GM12878 (cell line): Measurements from ENCODE around the gene UBE2E2. TPM values are rescaled to one million over a fixed set of nuclear protein-coding genes. Genes with fewer than 3 reads are reported as not detected.

Experiments
- ATAC-seq: fragments of 200-7000 bp; cut with Tn5 transposase; 3 replicates; pipeline ENCODE4 v1.9.1; 2020; ENCODE audit warnings: mild to moderate bottlenecking, moderate library complexity
- BruUV-seq: library from RNA; stranded (reverse); fragments of 400-500 nt; replicated peaks from 2 replicates; lab custom pipeline; 2021; lab: Mats Ljungman, UMichigan
- CTCF ChIA-PET: fragments of 300-600 bp; sonication (Branson Sonifier 250); formaldehyde crosslinking; extraction: SDS; loops from one replicate; lab custom pipeline; 2021; ENCODE audit warnings: inconsistent platforms; lab: Yijun Ruan, JAX
- POLR2A ChIA-PET: fragments of 350-600 bp; formaldehyde crosslinking; extraction: SDS; loops from one replicate; lab custom pipeline; 2021; ENCODE audit warnings: inconsistent platforms; lab: Charles Lee
- RAD21 ChIA-PET: fragments of 300-600 bp; sonication (Branson Sonifier 250); formaldehyde crosslinking; loops from one replicate; lab custom pipeline; 2023; ENCODE audit warnings: antibody characterized with exemption; ENCODE audit not compliant: unreplicated experiment; lab: Charles Lee
- SMC1A ChIA-PET: fragments of 300-600 bp; sonication (Branson Sonifier 250); formaldehyde crosslinking; loops from one replicate; lab custom pipeline; 2023; ENCODE audit not compliant: unreplicated experiment, uncharacterized antibody; lab: Charles Lee
- DNase-seq: peaks from one replicate; pipeline ENCODE4 v3.0.0-alpha.2; 2011; ENCODE audit warnings: low read depth, low spot score
- FAIRE-seq: peaks from 3 replicates; lab custom pipeline; 2011; peaks lifted over from hg19 to GRCh38; lab: Jason Lieb, UNC
- H2AFZ ChIP-seq: 2 replicates; pipeline ENCODE4 v1.6.0; 2011; ENCODE audit warnings: low read depth, low read length, control low read depth; ENCODE audit not compliant: control insufficient read depth
- H3K27ac ChIP-seq: 2 replicates; pipeline ENCODE4 v1.5.1; 2011; ENCODE audit warnings: control low read depth; ENCODE audit not compliant: control insufficient read depth, insufficient read depth
- H3K27me3 ChIP-seq, 2 experiments: replicated peaks in 1 of 2; 2 replicates each; pipeline versions ENCODE4 v1.6.0 to v1.6.1; 2011; ENCODE audit warnings: low read length in 1 of 2; ENCODE audit not compliant: control insufficient read depth in 2 of 2, insufficient read depth in 2 of 2
- H3K36me3 ChIP-seq, 2 experiments: 2 replicates each; pipeline ENCODE4 v1.5.1; 2011; ENCODE audit warnings: low read length in 1 of 2; ENCODE audit not compliant: control insufficient read depth in 2 of 2, insufficient read depth in 2 of 2
- H3K4me1 ChIP-seq: 2 replicates; pipeline ENCODE4 v1.6.1; 2011; ENCODE audit warnings: mild to moderate bottlenecking, low read length, moderate library complexity, mixed read lengths; ENCODE audit not compliant: control insufficient read depth, insufficient read depth
- H3K4me2 ChIP-seq: 2 replicates; pipeline ENCODE4 v1.6.0; 2011; ENCODE audit warnings: control low read depth; ENCODE audit not compliant: control insufficient read depth, insufficient read depth
- H3K4me3 ChIP-seq: fragments of 200-600 bp; sonication (generic); 2 replicates; pipeline ENCODE4 v1.5.1; 2016
- H3K79me2 ChIP-seq: 2 replicates; pipeline ENCODE4 v1.6.0; 2011; ENCODE audit warnings: low read length; ENCODE audit not compliant: control insufficient read depth, insufficient read depth
- H3K9ac ChIP-seq: 2 replicates; pipeline ENCODE4 v1.8.0; 2011; ENCODE audit warnings: low read length, control low read depth, mixed read lengths; ENCODE audit not compliant: control insufficient read depth, insufficient read depth
- H3K9me3 ChIP-seq: replicated peaks from 3 replicates; pipeline ENCODE4 v1.5.1; 2011; ENCODE audit warnings: mild to moderate bottlenecking, low read length; ENCODE audit not compliant: control insufficient read depth, insufficient read depth
- H4K20me1 ChIP-seq: 2 replicates; pipeline ENCODE4 v1.6.0; 2011; ENCODE audit not compliant: control insufficient read depth, insufficient read depth
- BCL11A ChIP-seq: IDR thresholded peaks from 2 replicates; pipeline ENCODE4 v1.6.1; 2011; ENCODE audit warnings: low read depth, low read length
- CBFB ChIP-seq: IDR thresholded peaks from 2 replicates; pipeline ENCODE4 v1.6.1; 2016; ENCODE audit warnings: antibody characterized with exemption, low read depth
- EZH2 ChIP-seq: IDR thresholded peaks from 2 replicates; pipeline ENCODE4 v1.6.1; 2012; ENCODE audit warnings: low read depth, mild to moderate bottlenecking, control low read depth, inconsistent platforms, low read length, borderline replicate concordance; ENCODE audit not compliant: control insufficient read depth
- HDAC6 ChIP-seq: fragments of 200-600 bp; sonication (generic); IDR thresholded peaks from one replicate; pipeline ENCODE4 v1.8.0; 2017; ENCODE audit warnings: antibody characterized with exemption; ENCODE audit not compliant: unreplicated experiment
- MYC ChIP-seq: IDR thresholded peaks from 2 replicates; pipeline ENCODE4 v1.6.1; 2011; ENCODE audit warnings: mild to moderate bottlenecking, low read length, moderate library complexity, inconsistent platforms; ENCODE audit not compliant: insufficient read depth, insufficient replicate concordance, insufficient read length, severe bottlenecking
- NFIC ChIP-seq: IDR thresholded peaks from 2 replicates; pipeline ENCODE4 v1.6.1; 2012; ENCODE audit warnings: low read depth, mild to moderate bottlenecking, inconsistent platforms, low read length, moderate library complexity
- POLR2AphosphoS2 ChIP-seq: IDR thresholded peaks from 2 replicates; pipeline ENCODE4 v1.6.1; 2011; ENCODE audit warnings: low read depth, mild to moderate bottlenecking, low read length, improper control_type of control experiment, moderate library complexity
- RBBP5 ChIP-seq: fragments of 200-600 bp; sonication (generic); conservative IDR thresholded peaks from 2 replicates; pipeline ENCODE4 v1.6.1; 2016
- TCF7 ChIP-seq: IDR thresholded peaks from 2 replicates; pipeline ENCODE4 v1.6.1; 2014; ENCODE audit warnings: antibody characterized with exemption, borderline replicate concordance
- WGBS: methylation state at CpG from one replicate; pipeline ENCODE4 v1.1.6; 2016; ENCODE audit warnings: low lambda C conversion rate; ENCODE audit not compliant: insufficient replicate concordance, insufficient coverage; ENCODE audit errors: missing lambda C conversion rate; 5-methylcytosine and 5-hydroxymethylcytosine counted together
- in situ Hi-C: fragments of 300-500 bp; cut with MboI; formaldehyde crosslinking; loops from 9 replicates; pipeline ENCODE4 v1.14.3; 2018; ENCODE audit warnings: mixed read lengths
- intact Hi-C: fragments of 100-400 bp; cut with micrococcal nuclease; formaldehyde crosslinking; loops from one replicate; pipeline ENCODE4 v1.14.2; 2022; ENCODE audit not compliant: unreplicated experiment
- polyA plus RNA-seq, 11 experiments: library from polyadenylated mRNA; depleted of rRNA in 4 of 11; unstranded in 6 of 11; stranded (reverse) in 5 of 11; fragments of >200 nt; fragmentation: Nextera tagmentation in 4 of 11; fragmentation: Illumina TruSeq in 1 of 11; extraction: Ambion mirVana in 4 of 11; extraction: Trizol in 1 of 11; gene quantifications; 1 replicate in 1 of 11; 2 replicates in 10 of 11; pipeline versions ENCODE4 v1.2.1 to v1.2.3, GENCODE V29; 2011 to 2016; ENCODE audit warnings: inconsistent platforms in 2 of 11, missing spikeins in 2 of 11, low read depth in 1 of 11
- total RNA-seq, 4 experiments: library from RNA; depleted of rRNA in 3 of 4; stranded (reverse); fragments of >200 nt in 3 of 4; fragmentation: Illumina TruSeq in 1 of 4; extraction: Trizol in 1 of 4; gene quantifications; 2 replicates each; pipeline versions ENCODE4 v1.2.1 to v1.2.3, GENCODE V29; 2013 to 2021
- TF ChIP-seq, protein P1 (sequence below): fragments of 450-650 bp; formaldehyde crosslinking; IDR thresholded peaks from 2 replicates; pipeline ENCODE4 v1.4.0; 2020; ENCODE audit warnings: mild to moderate bottlenecking, moderate library complexity

The UBE2E2 gene
- total and polyA plus RNA-seq, 10 of the 15 experiments (the other 5 are each of a cell fraction or from before 2014, with no cell fraction given): 8.7 to 71.0 (median 36.4) TPM

DNA sequence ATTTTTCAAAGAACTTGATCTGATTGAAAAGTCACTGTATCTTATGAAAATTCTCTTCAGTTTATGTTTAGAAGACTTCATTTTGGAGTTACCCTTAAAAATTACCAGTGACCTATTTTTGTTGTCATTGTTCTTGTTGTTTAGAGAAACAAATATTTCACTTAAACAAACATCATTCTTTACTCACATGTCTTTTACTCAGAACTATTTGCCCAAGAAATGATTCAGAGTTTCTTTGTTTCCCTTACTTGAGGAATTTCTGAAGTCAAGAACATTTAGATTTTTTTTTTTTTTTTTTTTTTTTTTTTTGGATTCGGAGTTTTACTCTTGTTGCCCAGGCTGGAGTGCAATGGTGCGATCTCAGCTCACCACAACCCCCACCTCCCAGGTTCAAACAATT is 343.1 kb downstream of the UBE2E2 start:
- no peaks in the 10 kb centered on the region for H3K79me2 ChIP-seq
- in situ Hi-C loops (no loop called here), intact Hi-C loops (no loop called here)
- no peaks in the 10 kb centered on the region for H3K9me3 ChIP-seq
- CTCF ChIA-PET: no interaction called here
- ATAC-seq: no peak
- H3K4me1 ChIP-seq: peaks cover 11% of the 10 kb centered on the region
- no peaks in the 10 kb centered on the region for H3K27me3 ChIP-seq
- RAD21 ChIA-PET: interaction anchor here (0.7 kb wide), 1 partner anchor 10 kb away, joined by 3 read pairs; no protein-coding TSS in a partner anchor
- H4K20me1 ChIP-seq: no peaks in the 10 kb centered on the region
- TF ChIP-seq EZH2 (no peak), RBBP5 (no peak), BCL11A (no peak)
- H3K27ac ChIP-seq: no peak overlapping the region
- WGBS: 100% methylated on average over 1 of the region's 2 CpGs
- SMC1A ChIA-PET: interaction anchor here (2.2 kb wide), 1 partner anchor 27 kb away, joined by 7 read pairs; no protein-coding TSS in a partner anchor
- DNase-seq: no peak
- no peak overlapping the region for H2AFZ ChIP-seq
- no peak overlapping the region for H3K4me2 ChIP-seq
- no peak overlapping the region for H3K9ac ChIP-seq
- no peak for FAIRE-seq
- POLR2A ChIA-PET: no interaction called here
- no TSS peak for BruUV-seq
- no peak overlapping the region for H3K4me3 ChIP-seq
- no peaks in the 10 kb centered on the region for H3K36me3 ChIP-seq

DNA sequence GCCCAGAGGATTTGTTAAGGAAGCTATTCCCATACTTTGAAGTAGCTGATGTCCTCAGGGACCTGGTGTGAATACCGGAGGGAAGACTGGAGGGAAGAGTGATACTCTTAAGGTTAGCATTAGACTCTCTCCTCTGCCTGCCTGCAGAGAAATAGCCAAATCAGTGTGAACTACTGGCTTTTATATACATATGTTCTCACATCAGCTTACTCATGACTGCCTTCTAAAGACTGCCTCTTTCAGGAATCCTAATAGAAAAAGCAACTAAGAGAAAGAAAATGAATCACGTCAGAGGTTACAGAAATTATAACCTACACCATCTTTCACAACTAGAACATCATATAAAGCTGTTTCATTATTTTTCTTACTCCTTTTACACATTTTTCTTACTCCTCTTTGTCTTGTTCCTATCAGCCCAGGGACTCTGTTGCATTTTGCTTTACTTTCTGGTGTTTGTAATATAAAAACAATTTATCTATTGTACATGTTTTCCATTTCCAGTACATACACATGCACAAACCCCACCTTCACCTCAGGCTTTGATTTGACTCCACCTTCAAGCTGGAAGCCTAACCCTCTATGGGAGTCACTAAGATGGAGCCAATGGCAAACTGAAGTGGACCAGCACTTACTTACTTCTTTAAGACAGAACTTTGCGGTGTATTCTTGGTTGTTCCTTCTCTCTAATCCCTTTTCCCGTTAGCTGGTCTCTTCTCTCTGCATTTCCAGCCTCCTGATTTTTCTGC is 345.0 kb downstream of the UBE2E2 start:
- no peaks in the 10 kb centered on the region for H3K27me3 ChIP-seq
- no peaks in the 10 kb centered on the region for H3K9me3 ChIP-seq
- H3K9ac ChIP-seq: no peak overlapping the region
- ChIA-PET SMC1A (interaction anchor here (0.6 to 3.3 kb wide), 15 partner anchors 9 to 170 kb away, joined by 3 to 16 read pairs (median 4); no protein-coding TSS in a partner anchor), POLR2A (interaction anchor here (0.6 to 1.8 kb wide), 4 partner anchors 22 to 260 kb away, joined by 3 to 5 read pairs (median 4); no protein-coding TSS in a partner anchor), RAD21 (interaction anchor here (0.5 to 1.7 kb wide), 4 partner anchors 25 to 45 kb away, joined by 3 to 7 read pairs (median 3); no protein-coding TSS in a partner anchor), CTCF (interaction anchor here (1.7 to 2.0 kb wide), 3 partner anchors 9 to 64 kb away, joined by 3 to 6 read pairs (median 5); no protein-coding TSS in a partner anchor)
- no TSS peak for BruUV-seq
- FAIRE-seq (peak; percentile 38), ATAC-seq (no peak), DNase-seq (no peak)
- intact Hi-C loops (no loop called here), in situ Hi-C loops (no loop called here)
- WGBS: 71% methylated on average over 4 of the region's 4 CpGs
- no peak overlapping the region for H3K4me3 ChIP-seq
- H3K27ac ChIP-seq: no peak overlapping the region
- no peaks in the 10 kb centered on the region for H4K20me1 ChIP-seq
- H3K36me3 ChIP-seq: no peaks in the 10 kb centered on the region
- H3K4me2 ChIP-seq: no peak overlapping the region
- peaks cover 11% of the 10 kb centered on the region for H3K4me1 ChIP-seq
- no peak overlapping the region for H2AFZ ChIP-seq
- H3K79me2 ChIP-seq: no peaks in the 10 kb centered on the region
- TF ChIP-seq CBFB: no peak
- TF ChIP-seq NFIC: no peak
- no peak for TF ChIP-seq MYC
- TF ChIP-seq TCF7: no peak
- TF ChIP-seq POLR2AphosphoS2: no peak
- TF ChIP-seq HDAC6: no peak
- TF ChIP-seq, protein P1, sequence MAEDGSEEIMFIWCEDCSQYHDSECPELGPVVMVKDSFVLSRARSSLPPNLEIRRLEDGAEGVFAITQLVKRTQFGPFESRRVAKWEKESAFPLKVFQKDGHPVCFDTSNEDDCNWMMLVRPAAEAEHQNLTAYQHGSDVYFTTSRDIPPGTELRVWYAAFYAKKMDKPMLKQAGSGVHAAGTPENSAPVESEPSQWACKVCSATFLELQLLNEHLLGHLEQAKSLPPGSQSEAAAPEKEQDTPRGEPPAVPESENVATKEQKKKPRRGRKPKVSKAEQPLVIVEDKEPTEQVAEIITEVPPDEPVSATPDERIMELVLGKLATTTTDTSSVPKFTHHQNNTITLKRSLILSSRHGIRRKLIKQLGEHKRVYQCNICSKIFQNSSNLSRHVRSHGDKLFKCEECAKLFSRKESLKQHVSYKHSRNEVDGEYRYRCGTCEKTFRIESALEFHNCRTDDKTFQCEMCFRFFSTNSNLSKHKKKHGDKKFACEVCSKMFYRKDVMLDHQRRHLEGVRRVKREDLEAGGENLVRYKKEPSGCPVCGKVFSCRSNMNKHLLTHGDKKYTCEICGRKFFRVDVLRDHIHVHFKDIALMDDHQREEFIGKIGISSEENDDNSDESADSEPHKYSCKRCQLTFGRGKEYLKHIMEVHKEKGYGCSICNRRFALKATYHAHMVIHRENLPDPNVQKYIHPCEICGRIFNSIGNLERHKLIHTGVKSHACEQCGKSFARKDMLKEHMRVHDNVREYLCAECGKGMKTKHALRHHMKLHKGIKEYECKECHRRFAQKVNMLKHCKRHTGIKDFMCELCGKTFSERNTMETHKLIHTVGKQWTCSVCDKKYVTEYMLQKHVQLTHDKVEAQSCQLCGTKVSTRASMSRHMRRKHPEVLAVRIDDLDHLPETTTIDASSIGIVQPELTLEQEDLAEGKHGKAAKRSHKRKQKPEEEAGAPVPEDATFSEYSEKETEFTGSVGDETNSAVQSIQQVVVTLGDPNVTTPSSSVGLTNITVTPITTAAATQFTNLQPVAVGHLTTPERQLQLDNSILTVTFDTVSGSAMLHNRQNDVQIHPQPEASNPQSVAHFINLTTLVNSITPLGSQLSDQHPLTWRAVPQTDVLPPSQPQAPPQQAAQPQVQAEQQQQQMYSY: no peak
